ENCODE data around the gene EML4. TPM values are rescaled to one million over a fixed set of nuclear protein-coding genes. Genes with fewer than 3 reads are reported as not detected.
A peak's percentile ranks its signal among the peaks of the same experiment; 100 is the strongest.

The EML4 gene
- total and polyA plus RNA-seq, 10 of the 15 experiments (the other 5 are each of a cell fraction or from before 2014, with no cell fraction given) = 23.1 to 91.3 (median 77.4) TPM

DNA sequence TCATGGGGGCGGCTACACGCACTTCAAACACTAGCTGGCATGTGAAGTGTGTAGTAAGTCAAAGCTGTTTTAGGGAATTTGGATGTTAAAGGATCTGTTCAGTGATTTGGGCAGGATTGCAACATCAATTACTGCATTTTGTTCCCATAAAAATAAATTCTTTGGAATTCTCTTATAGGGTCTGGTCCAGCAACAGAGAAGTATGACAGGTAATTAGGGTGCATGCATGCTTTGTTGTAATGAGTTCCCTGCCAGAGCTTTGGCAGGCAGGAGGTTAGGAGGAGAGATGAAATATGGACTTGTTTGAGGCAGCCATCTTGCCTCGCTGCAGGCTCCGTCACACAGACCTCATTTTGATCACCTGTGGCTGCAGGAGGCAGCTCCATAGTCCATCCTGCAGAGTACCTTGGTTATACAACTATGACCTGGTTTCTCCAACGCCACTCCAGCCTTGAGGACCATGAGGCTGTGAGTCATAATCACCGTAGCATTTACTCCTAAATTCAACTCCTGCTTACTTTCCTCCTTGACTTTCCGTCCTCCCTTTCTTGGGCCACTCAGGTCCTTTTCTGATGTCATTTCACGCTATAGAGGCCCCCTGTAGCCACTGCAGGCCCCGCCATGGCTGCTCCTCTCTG is 26.5 kb upstream of the EML4 start:
- Histone ChIP-seq H3K79me2 (ENCODE audit: control insufficient read depth, insufficient read depth, low read length) (no peaks in the 10 kb centered on the region), H3K9ac (ENCODE audit: control insufficient read depth, insufficient read depth, low read length) (no peak overlapping the region), H3K9me3 (replicated peaks; ENCODE audit: control insufficient read depth, insufficient read depth, low read length) (no peaks in the 10 kb centered on the region), H2AFZ (ENCODE audit: control insufficient read depth, low read depth, low read length) (no peak overlapping the region), H3K4me3 (no peak overlapping the region), H3K36me3 (ENCODE audit: control insufficient read depth in 2 of 2, insufficient read depth in 2 of 2, low read length in 1 of 2) (no peaks in the 10 kb centered on the region), H4K20me1 (ENCODE audit: control insufficient read depth, insufficient read depth) (no peaks in the 10 kb centered on the region), H3K27me3 (replicated peaks in 1 of 2; ENCODE audit: control insufficient read depth in 2 of 2, insufficient read depth in 2 of 2, low read length in 1 of 2) (no peaks in the 10 kb centered on the region), H3K27ac (ENCODE audit: control insufficient read depth, insufficient read depth) (no peak overlapping the region), H3K4me2 (ENCODE audit: control insufficient read depth, insufficient read depth) (no peak overlapping the region), H3K4me1 (ENCODE audit: control insufficient read depth, insufficient read depth, low read length) (0 out of 2 replicates have a peak, but pooled peaks cover 6% of the 10 kb centered on the region)
- CTCF ChIA-PET = interaction anchor here (0.9 to 1.9 kb wide), 7 partner anchors 14 to 289 kb away, joined by 3 to 8 read pairs (median 4); no protein-coding TSS in a partner anchor
- DNase-seq (ENCODE audit: low read depth, low spot score) (no peak), FAIRE-seq (no peak), ATAC-seq (no peak)
- 80% methylated on average over 9 of the region's 9 CpGs for WGBS (ENCODE audit: insufficient coverage, insufficient replicate concordance, low lambda C conversion rate, missing lambda C conversion rate)
- POLR2A ChIA-PET = interaction anchor here (1.1 to 2.6 kb wide), 3 partner anchors 10 to 18 kb away, joined by 3 to 9 read pairs (median 6); no protein-coding TSS in a partner anchor
- SMC1A ChIA-PET (ENCODE audit: uncharacterized antibody, unreplicated experiment) = interaction anchor here (0.8 to 3.7 kb wide), 13 partner anchors 8 to 97 kb away, joined by 3 to 19 read pairs (median 4); no protein-coding TSS in a partner anchor
- TF ChIP-seq YY1 (IDR thresholded peaks at IDR 0.05; ENCODE audit: low read depth, low read length) (0 out of 2 replicates have a peak, but pooled peaks have one; percentile 17), POU2F2 (IDR thresholded peaks at IDR 0.05; ENCODE audit: borderline replicate concordance, low read depth, low read length) (no peak)
- RAD21 ChIA-PET (ENCODE audit: unreplicated experiment) = interaction anchor here (1.1 to 1.4 kb wide), 4 partner anchors 10 to 45 kb away, joined by 3 to 8 read pairs (median 4); no protein-coding TSS in a partner anchor
- in situ Hi-C loops (cut with MboI) = no loop called here
- no TSS peak for BruUV-seq (replicated peaks)
- intact Hi-C loops (cut with micrococcal nuclease; ENCODE audit: unreplicated experiment) = no loop called here

DNA sequence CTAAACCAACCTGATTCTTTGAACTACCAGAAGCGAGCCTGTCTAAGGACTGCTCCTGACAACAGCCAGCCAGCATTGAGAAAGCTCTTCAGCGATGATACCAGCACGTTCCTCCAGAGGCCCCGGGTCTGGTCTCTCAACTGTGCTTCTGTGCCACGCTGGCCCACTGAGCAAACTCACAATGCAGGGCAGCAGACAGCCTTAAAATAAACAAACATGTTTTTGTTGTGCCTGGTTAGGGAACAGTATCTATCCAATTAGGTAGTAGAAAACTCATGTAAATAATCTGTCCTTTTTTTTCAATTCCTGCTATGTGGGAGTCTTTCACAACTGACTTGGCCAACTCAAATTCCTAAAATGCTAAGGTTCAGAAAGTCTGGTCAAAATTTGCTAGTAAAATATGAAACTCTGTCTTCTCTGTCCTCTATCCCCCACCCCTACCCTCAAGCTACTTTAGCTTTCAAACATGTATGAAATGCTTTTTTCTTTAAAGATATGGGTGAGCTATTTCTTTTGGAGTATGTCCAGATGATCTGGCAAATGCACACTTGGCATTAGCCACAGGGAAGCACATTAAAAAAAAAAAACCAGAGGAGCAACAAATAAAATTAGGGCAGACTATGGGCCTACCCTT is 21.4 kb upstream of the EML4 start:
- FAIRE-seq (no peak), ATAC-seq (no peak), DNase-seq (ENCODE audit: low read depth, low spot score) (no peak)
- Histone ChIP-seq H3K9ac (ENCODE audit: control insufficient read depth, insufficient read depth, low read length) (no peak overlapping the region), H3K79me2 (ENCODE audit: control insufficient read depth, insufficient read depth, low read length) (no peaks in the 10 kb centered on the region), H3K4me1 (ENCODE audit: control insufficient read depth, insufficient read depth, low read length) (no peaks in the 10 kb centered on the region), H3K27me3 (replicated peaks in 1 of 2; ENCODE audit: control insufficient read depth in 2 of 2, insufficient read depth in 2 of 2, low read length in 1 of 2) (no peaks in the 10 kb centered on the region), H2AFZ (ENCODE audit: control insufficient read depth, low read depth, low read length) (no peak overlapping the region), H3K4me3 (no peak overlapping the region), H4K20me1 (ENCODE audit: control insufficient read depth, insufficient read depth) (no peaks in the 10 kb centered on the region), H3K4me2 (ENCODE audit: control insufficient read depth, insufficient read depth) (no peak overlapping the region), H3K27ac (ENCODE audit: control insufficient read depth, insufficient read depth) (no peak overlapping the region), H3K36me3 (ENCODE audit: control insufficient read depth in 2 of 2, insufficient read depth in 2 of 2, low read length in 1 of 2) (no peaks in the 10 kb centered on the region), H3K9me3 (replicated peaks; ENCODE audit: control insufficient read depth, insufficient read depth, low read length) (no peaks in the 10 kb centered on the region; the same call in 2 of the 3 replicates)
- TF ChIP-seq SIN3A (IDR thresholded peaks at IDR 0.05; ENCODE audit: low read depth, low read length) (no peak), KLF5 (IDR thresholded peaks at IDR 0.05; ENCODE audit: partially characterized antibody) (no peak), FOXK2 (IDR thresholded peaks at IDR 0.05) (no peak), POLR2AphosphoS2 (IDR thresholded peaks at IDR 0.05; ENCODE audit: low read depth, low read length) (no peak), SMC3 (IDR thresholded peaks at IDR 0.05; ENCODE audit: borderline replicate concordance, low read length) (no peak)
- TF ChIP-seq, protein P1, sequence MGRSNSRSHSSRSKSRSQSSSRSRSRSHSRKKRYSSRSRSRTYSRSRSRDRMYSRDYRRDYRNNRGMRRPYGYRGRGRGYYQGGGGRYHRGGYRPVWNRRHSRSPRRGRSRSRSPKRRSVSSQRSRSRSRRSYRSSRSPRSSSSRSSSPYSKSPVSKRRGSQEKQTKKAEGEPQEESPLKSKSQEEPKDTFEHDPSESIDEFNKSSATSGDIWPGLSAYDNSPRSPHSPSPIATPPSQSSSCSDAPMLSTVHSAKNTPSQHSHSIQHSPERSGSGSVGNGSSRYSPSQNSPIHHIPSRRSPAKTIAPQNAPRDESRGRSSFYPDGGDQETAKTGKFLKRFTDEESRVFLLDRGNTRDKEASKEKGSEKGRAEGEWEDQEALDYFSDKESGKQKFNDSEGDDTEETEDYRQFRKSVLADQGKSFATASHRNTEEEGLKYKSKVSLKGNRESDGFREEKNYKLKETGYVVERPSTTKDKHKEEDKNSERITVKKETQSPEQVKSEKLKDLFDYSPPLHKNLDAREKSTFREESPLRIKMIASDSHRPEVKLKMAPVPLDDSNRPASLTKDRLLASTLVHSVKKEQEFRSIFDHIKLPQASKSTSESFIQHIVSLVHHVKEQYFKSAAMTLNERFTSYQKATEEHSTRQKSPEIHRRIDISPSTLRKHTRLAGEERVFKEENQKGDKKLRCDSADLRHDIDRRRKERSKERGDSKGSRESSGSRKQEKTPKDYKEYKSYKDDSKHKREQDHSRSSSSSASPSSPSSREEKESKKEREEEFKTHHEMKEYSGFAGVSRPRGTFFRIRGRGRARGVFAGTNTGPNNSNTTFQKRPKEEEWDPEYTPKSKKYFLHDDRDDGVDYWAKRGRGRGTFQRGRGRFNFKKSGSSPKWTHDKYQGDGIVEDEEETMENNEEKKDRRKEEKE (IDR thresholded peaks at IDR 0.05) = no peak
- TF ChIP-seq, protein P2, sequence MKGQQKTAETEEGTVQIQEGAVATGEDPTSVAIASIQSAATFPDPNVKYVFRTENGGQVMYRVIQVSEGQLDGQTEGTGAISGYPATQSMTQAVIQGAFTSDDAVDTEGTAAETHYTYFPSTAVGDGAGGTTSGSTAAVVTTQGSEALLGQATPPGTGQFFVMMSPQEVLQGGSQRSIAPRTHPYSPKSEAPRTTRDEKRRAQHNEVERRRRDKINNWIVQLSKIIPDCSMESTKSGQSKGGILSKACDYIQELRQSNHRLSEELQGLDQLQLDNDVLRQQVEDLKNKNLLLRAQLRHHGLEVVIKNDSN (IDR thresholded peaks at IDR 0.05; ENCODE audit: borderline replicate concordance, extremely low read length, insufficient read depth, low read depth, low read length) = no peak
- SMC1A ChIA-PET (ENCODE audit: uncharacterized antibody, unreplicated experiment) = interaction anchor here (1.1 kb wide), 1 partner anchor 42 kb away, joined by 3 read pairs; no protein-coding TSS in a partner anchor
- POLR2A ChIA-PET = interaction anchor here (1.0 kb wide), 1 partner anchor 13 kb away, joined by 3 read pairs; no protein-coding TSS in a partner anchor
- BruUV-seq (replicated peaks) = no TSS peak
- WGBS (ENCODE audit: insufficient coverage, insufficient replicate concordance, low lambda C conversion rate, missing lambda C conversion rate) = 80% methylated on average over 5 of the region's 5 CpGs
- intact Hi-C loops (cut with micrococcal nuclease; ENCODE audit: unreplicated experiment) (no loop called here), in situ Hi-C loops (cut with MboI) (no loop called here)
- RAD21 ChIA-PET (ENCODE audit: unreplicated experiment) = no interaction called here
- CTCF ChIA-PET = interaction anchor here (1.3 kb wide), 1 partner anchor 91 kb away, joined by 4 read pairs; no protein-coding TSS in a partner anchor
